OCI-LY7 (cell line): ENCODE data around the gene ANKRD22. TPM values are rescaled to one million over a fixed set of nuclear protein-coding genes. Genes with fewer than 3 reads are reported as not detected.

ENCODE experiments used
- BruUV-seq: library from RNA; stranded (reverse); fragments of 400-500 nt; replicated peaks from 2 replicates; lab custom pipeline; 2021; lab: Mats Ljungman, UMichigan
- CTCF ChIA-PET: fragments of 300-600 bp; sonication (Branson Sonifier 250); formaldehyde crosslinking; loops from one replicate; lab custom pipeline; 2022; ENCODE audit warnings: antibody characterized with exemption; ENCODE audit not compliant: unreplicated experiment; lab: Charles Lee
- POLR2A ChIA-PET: fragments of 300-600 bp; sonication (Branson Sonifier 250); formaldehyde crosslinking; loops from one replicate; lab custom pipeline; 2022; ENCODE audit warnings: antibody characterized with exemption; lab: Charles Lee
- DNase-seq: peaks from one replicate; pipeline ENCODE4 v3.0.0-alpha.2; 2015; ENCODE audit warnings: low spot score
- H2AFZ ChIP-seq: fragments of 200-600 bp; sonication (generic), shearing (Covaris generic); 2 replicates; pipeline ENCODE4 v1.6.1; 2014; ENCODE audit warnings: mild to moderate bottlenecking, antibody characterized with exemption, low read length, moderate library complexity
- H3K27ac ChIP-seq: fragments of 200-600 bp; sonication (generic); 2 replicates; pipeline ENCODE4 v1.5.1; 2014; ENCODE audit warnings: mixed run types, low read depth, mild to moderate bottlenecking, moderate library complexity, low read length, inconsistent platforms; ENCODE audit not compliant: poor library complexity, severe bottlenecking
- H3K36me3 ChIP-seq: fragments of 200-600 bp; sonication (generic); 2 replicates; pipeline ENCODE4 v1.6.1; 2014; ENCODE audit warnings: mild to moderate bottlenecking, antibody characterized with exemption, low read length, moderate library complexity, mixed read lengths; ENCODE audit not compliant: insufficient read depth
- H3K4me1 ChIP-seq: fragments of 200-600 bp; sonication (generic); 2 replicates; pipeline ENCODE4 v1.5.1; 2014; ENCODE audit warnings: mild to moderate bottlenecking, low read length; ENCODE audit not compliant: insufficient read depth, poor library complexity, severe bottlenecking
- H3K4me2 ChIP-seq: fragments of 200-600 bp; sonication (generic); 2 replicates; pipeline ENCODE4 v1.6.1; 2014; ENCODE audit warnings: mild to moderate bottlenecking, low read length
- H3K4me3 ChIP-seq: fragments of 200-600 bp; sonication (generic); 2 replicates; pipeline ENCODE4 v1.5.1; 2014; ENCODE audit warnings: mild to moderate bottlenecking, low read depth, low read length; ENCODE audit not compliant: poor library complexity, severe bottlenecking
- H3K79me2 ChIP-seq: fragments of 200-600 bp; sonication (generic); 2 replicates; pipeline ENCODE4 v1.6.1; 2016; ENCODE audit warnings: low read depth, mild to moderate bottlenecking, low read length, moderate library complexity, mixed read lengths; ENCODE audit not compliant: insufficient read depth
- H3K9me2 ChIP-seq: fragments of 200-600 bp; sonication (generic); 2 replicates; pipeline ENCODE4 v1.6.1; 2016; ENCODE audit warnings: mild to moderate bottlenecking, low read length, mixed read lengths; ENCODE audit not compliant: insufficient read depth
- H3K9me3 ChIP-seq: fragments of 200-600 bp; sonication (generic); 2 replicates; pipeline ENCODE4 v1.6.1; 2014; ENCODE audit warnings: mild to moderate bottlenecking, mixed run types, low read length, mixed read lengths
- H4K20me1 ChIP-seq: fragments of 200-600 bp; sonication (generic); 2 replicates; pipeline ENCODE4 v1.6.1; 2014; ENCODE audit warnings: mild to moderate bottlenecking, antibody characterized with exemption, low read length, moderate library complexity, mixed read lengths; ENCODE audit not compliant: insufficient read depth
- CTCF ChIP-seq: fragments of 200-600 bp; sonication (generic); conservative IDR thresholded peaks from 2 replicates; pipeline ENCODE4 v1.5.1; 2014; ENCODE audit warnings: mild to moderate bottlenecking, antibody characterized with exemption, low read length, moderate library complexity, mixed read lengths
- EZH2phosphoT487 ChIP-seq: fragments of 200-600 bp; sonication (generic); IDR thresholded peaks from 2 replicates; pipeline ENCODE4 v1.6.1; 2018; ENCODE audit warnings: low read depth, borderline replicate concordance, mild to moderate bottlenecking, mixed run types, antibody characterized with exemption, low read length, moderate library complexity, mixed read lengths
- intact Hi-C: fragments of 100-400 bp; cut with micrococcal nuclease; formaldehyde crosslinking; loops from one replicate; pipeline ENCODE4 v1.10.0; 2022; ENCODE audit not compliant: unreplicated experiment
- total RNA-seq, 2 experiments: library from RNA; depleted of rRNA in 1 of 2; stranded (reverse); fragments of >200 nt in 1 of 2; shearing (Covaris generic) in 1 of 2; gene quantifications; 2 replicates each; pipeline ENCODE4 v1.2.3, GENCODE V29; 2014 to 2022

Gene ANKRD22
- total RNA-seq, 2 experiments from 2014 or later: not detected

DNA sequence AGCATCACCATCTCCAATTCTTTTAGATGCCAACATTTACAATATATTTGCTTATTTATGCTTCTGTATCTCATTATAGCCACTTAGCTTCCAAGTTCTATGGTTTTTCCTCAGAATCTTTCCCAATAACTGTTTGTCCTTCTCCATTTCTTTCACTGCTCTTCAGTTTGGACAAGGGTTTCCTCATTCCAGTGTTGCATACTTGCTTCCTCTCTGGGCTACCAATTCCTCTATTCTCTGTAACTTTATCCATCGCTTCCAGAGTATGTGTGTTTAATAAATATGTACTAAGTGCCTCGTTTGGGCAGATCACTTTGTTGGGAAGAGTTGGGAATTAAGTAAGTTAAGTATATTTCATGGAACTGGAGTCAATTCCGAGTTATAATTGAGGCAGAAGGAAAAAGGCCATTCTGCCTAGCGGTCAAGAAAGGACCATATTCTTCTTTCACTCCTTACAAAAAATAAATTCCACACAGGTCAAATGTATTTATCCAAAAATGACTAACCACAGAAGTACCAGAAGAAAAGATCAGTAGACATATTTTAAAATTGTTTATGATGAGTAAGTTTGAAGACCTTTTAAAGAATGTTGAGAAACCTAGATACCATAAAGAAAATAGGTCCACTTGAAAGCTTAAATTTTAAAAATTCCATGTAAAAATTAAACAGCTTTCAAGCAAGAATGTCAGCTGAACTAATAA is 39.2 kb upstream of the ANKRD22 start:
- Histone ChIP-seq H3K9me2 (no peaks in the 10 kb centered on the region), H4K20me1 (no peaks in the 10 kb centered on the region; the same call in 1 of the 2 replicates), H2AFZ (no peak overlapping the region), H3K4me1 (peaks cover 68% of the 10 kb centered on the region), H3K36me3 (peaks cover 33% of the 10 kb centered on the region), H3K9me3 (no peaks in the 10 kb centered on the region), H3K4me2 (peak overlapping the region; percentile 92; the same call in 1 of the 2 replicates), H3K79me2 (peaks cover 85% of the 10 kb centered on the region), H3K4me3 (no peak overlapping the region), H3K27ac (no peak overlapping the region)
- BruUV-seq: no TSS peak
- TF ChIP-seq CTCF (no peak), EZH2phosphoT487 (no peak)
- intact Hi-C loops: no loop called here
- no peak for DNase-seq
- POLR2A ChIA-PET: interaction anchor here (3.7 to 17.8 kb wide), 2 partner anchors 9 to 12 kb away, joined by 15 to 201 read pairs; partner anchors contain the start of gene STAMBPL1
- CTCF ChIA-PET: no interaction called here

DNA sequence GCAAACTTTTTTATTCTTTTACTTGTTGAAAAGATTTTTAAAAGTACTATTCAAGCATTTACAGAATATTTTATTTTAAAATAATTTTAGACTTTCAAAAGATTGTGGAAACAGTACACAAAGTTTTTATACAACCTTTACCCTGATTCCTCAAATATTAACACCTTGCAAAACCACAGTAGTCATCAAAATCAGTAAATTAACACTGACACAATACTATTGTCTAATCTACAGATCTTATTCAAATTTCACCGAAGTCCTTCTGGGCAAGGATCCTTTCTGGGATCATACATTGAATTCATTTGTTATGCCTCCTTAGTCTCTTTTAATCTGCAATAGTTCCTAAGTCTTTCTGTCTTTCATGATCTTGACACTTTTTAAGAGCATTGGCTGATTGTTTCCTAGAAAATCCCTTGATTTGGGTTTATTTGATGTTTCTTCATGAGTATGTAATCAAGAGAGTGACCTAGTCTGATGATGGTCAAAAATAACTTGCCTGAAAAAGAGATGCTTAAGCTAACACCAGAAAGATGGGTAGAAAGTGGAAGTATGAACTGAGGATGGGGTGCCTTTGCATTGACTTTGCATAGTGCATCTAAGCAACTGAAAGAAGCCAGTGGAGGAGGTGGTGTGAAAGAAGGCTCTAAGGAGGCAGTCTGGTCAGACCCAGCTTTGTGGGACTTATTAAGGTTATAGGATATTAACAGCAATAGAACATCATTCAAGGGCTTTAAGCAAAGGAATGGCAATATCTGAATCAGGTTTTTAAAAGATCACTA is 38.1 kb upstream of the ANKRD22 start:
- CTCF ChIA-PET: no interaction called here
- H3K4me2 ChIP-seq: peak overlapping the region; percentile 92

More for the DNA sequence above, 38.1 kb upstream of the ANKRD22 start:
- peak; percentile 40 for DNase-seq
- H3K27ac ChIP-seq: no peak overlapping the region
- TF ChIP-seq EZH2phosphoT487: no peak
- TF ChIP-seq CTCF: no peak
- BruUV-seq: no TSS peak
- peaks cover 90% of the 10 kb centered on the region for H3K79me2 ChIP-seq
- H3K4me1 ChIP-seq: peaks cover 79% of the 10 kb centered on the region
- peak overlapping the region; percentile 23 for H3K4me3 ChIP-seq
- no peaks in the 10 kb centered on the region; the same call in 1 of the 2 replicates for H4K20me1 ChIP-seq
- POLR2A ChIA-PET: interaction anchor here (0.7 to 17.8 kb wide), 5 partner anchors 8 to 71 kb away, joined by 3 to 201 read pairs (median 3); partner anchors contain the start of gene STAMBPL1
- H3K9me3 ChIP-seq: no peaks in the 10 kb centered on the region
- intact Hi-C loops: loop anchor here (5.0 to 10.0 kb wide), 3 partner anchors 775 to 1795 kb away; partner anchors contain the start of genes GLUD1 and SHLD2
- H3K9me2 ChIP-seq: no peaks in the 10 kb centered on the region
- peaks cover 22% of the 10 kb centered on the region for H3K36me3 ChIP-seq
- no peak overlapping the region for H2AFZ ChIP-seq
